HCT116 (cell line): ENCODE measurements around the gene LTA4H. TPM values are rescaled to one million over a fixed set of nuclear protein-coding genes. Genes with fewer than 3 reads are reported as not detected.

Experiments
- ATAC-seq: fragments of 200-7000 bp; cut with Tn5 transposase; 2 replicates; pipeline ENCODE4 v1.9.1; 2020; ENCODE audit warnings: mild to moderate bottlenecking, moderate library complexity
- BruUV-seq: library from RNA; stranded (reverse); fragments of 400-500 nt; replicated peaks from 2 replicates; lab custom pipeline; 2021; lab: Mats Ljungman, UMichigan
- CTCF ChIA-PET: fragments of 300-600 bp; sonication (Branson Sonifier 250); formaldehyde crosslinking; loops from one replicate; lab custom pipeline; 2021; ENCODE audit warnings: antibody characterized with exemption; lab: Charles Lee
- POLR2A ChIA-PET: fragments of 300-600, 350-600 bp; sonication (Branson Sonifier 250); formaldehyde crosslinking; loops from one replicate; lab custom pipeline; 2021; ENCODE audit warnings: antibody characterized with exemption; lab: Charles Lee
- RAD21 ChIA-PET, 2 experiments: fragments of 300-600 bp; sonication (Branson Sonifier 250); formaldehyde crosslinking; loops; one replicate each; lab custom pipeline; 2023; ENCODE audit warnings: low total read pairs in 2 of 2; ENCODE audit not compliant: uncharacterized antibody in 2 of 2, unreplicated experiment in 2 of 2, low non-redundant PET in 1 of 2; lab: Charles Lee
- DNase-seq: peaks from one replicate; pipeline ENCODE4 v3.0.0-alpha.2; 2010; ENCODE audit warnings: low read depth, low spot score
- H2AFZ ChIP-seq: fragments of 200-600 bp; shearing (Covaris generic), sonication (generic); 2 replicates; pipeline ENCODE4 v1.6.1; 2017; ENCODE audit warnings: low read depth, mixed run types, mixed read lengths, antibody characterized with exemption, low read length; ENCODE audit not compliant: poor library complexity, severe bottlenecking
- H3K27ac ChIP-seq: 2 replicates; pipeline ENCODE4 v1.5.1; 2012; ENCODE audit warnings: low read depth, low read length
- H3K27me3 ChIP-seq: fragments of 200-600 bp; sonication (generic); 2 replicates; pipeline ENCODE4 v1.6.1; 2016; ENCODE audit warnings: mixed run types, low read length, mixed read lengths; ENCODE audit not compliant: insufficient read depth
- H3K36me3 ChIP-seq, 2 experiments: fragments of 200-500 bp in 1 of 2; fragments of 200-600 bp in 1 of 2; sonication (Bioruptor generic) in 1 of 2; sonication (generic) in 1 of 2; 2 replicates each; pipeline versions ENCODE4 v1.5.1 to v1.6.1; 2014 to 2016; ENCODE audit warnings: low read length in 2 of 2, inconsistent platforms in 1 of 2, mixed read lengths in 1 of 2, mixed run types in 1 of 2; ENCODE audit not compliant: insufficient read depth in 2 of 2, control insufficient read depth in 1 of 2
- H3K4me1 ChIP-seq, 2 experiments: fragments of 200-600 bp in 1 of 2; sonication (generic) in 1 of 2; 2 replicates each; pipeline versions ENCODE4 v1.5.1 to v1.6.1; 2012 to 2017; ENCODE audit warnings: low read length in 2 of 2, inconsistent platforms in 1 of 2, mild to moderate bottlenecking in 1 of 2, mixed read lengths in 1 of 2, mixed run types in 1 of 2, moderate library complexity in 1 of 2; ENCODE audit not compliant: insufficient read depth in 2 of 2, control insufficient read depth in 1 of 2
- H3K4me2 ChIP-seq: fragments of 200-600 bp; sonication (generic); 2 replicates; pipeline ENCODE4 v1.6.1; 2017; ENCODE audit warnings: mixed run types, low read length, mixed read lengths
- H3K4me3 ChIP-seq, 2 experiments: fragments of 200-600 bp in 1 of 2; sonication (generic) in 1 of 2; replicated peaks in 1 of 2; 2 replicates each; pipeline ENCODE4 v1.5.1; 2011 to 2016; ENCODE audit warnings: low read length in 2 of 2, control low read depth in 1 of 2, low read depth in 1 of 2, mild to moderate bottlenecking in 1 of 2, mixed read lengths in 1 of 2, mixed run types in 1 of 2
- H3K79me2 ChIP-seq: fragments of 200-600 bp; sonication (generic); 2 replicates; pipeline ENCODE4 v1.6.1; 2017; ENCODE audit warnings: mild to moderate bottlenecking, mixed run types, low read length, moderate library complexity, mixed read lengths; ENCODE audit not compliant: insufficient read depth
- H3K9ac ChIP-seq: fragments of 200-600 bp; sonication (generic); 2 replicates; pipeline ENCODE4 v1.6.1; 2016; ENCODE audit warnings: low read length, mixed read lengths
- H3K9me2 ChIP-seq: fragments of 200-600 bp; sonication (generic), shearing (Covaris generic); 2 replicates; pipeline ENCODE4 v1.6.1; 2017; ENCODE audit warnings: mixed run types, mild to moderate bottlenecking, moderate library complexity; ENCODE audit not compliant: insufficient read depth
- H3K9me3 ChIP-seq, 2 experiments: fragments of 200-500 bp in 1 of 2; fragments of 200-600 bp in 1 of 2; sonication (Bioruptor generic) in 1 of 2; sonication (generic) in 1 of 2; 2 replicates each; pipeline ENCODE4 v1.6.1; 2014 to 2017; ENCODE audit warnings: low read length in 2 of 2, mixed read lengths in 2 of 2, inconsistent platforms in 1 of 2, low read depth in 1 of 2, mild to moderate bottlenecking in 1 of 2, mixed run types in 1 of 2, moderate library complexity in 1 of 2; ENCODE audit not compliant: control insufficient read depth in 1 of 2, insufficient read depth in 1 of 2
- H4K20me1 ChIP-seq: fragments of 200-600 bp; sonication (generic), shearing (Covaris generic); 2 replicates; pipeline ENCODE4 v1.6.1; 2017; ENCODE audit warnings: mixed run types, mild to moderate bottlenecking, moderate library complexity; ENCODE audit not compliant: insufficient read depth
- EGR1 ChIP-seq: IDR thresholded peaks from 2 replicates; pipeline ENCODE4 v1.6.1; 2012; ENCODE audit warnings: low read depth
- FOSL1 ChIP-seq: IDR thresholded peaks from 2 replicates; pipeline ENCODE4 v1.6.1; 2012; ENCODE audit warnings: low read depth
- JUND ChIP-seq: IDR thresholded peaks from 2 replicates; pipeline ENCODE4 v1.6.1; 2012
- RAD21 ChIP-seq: IDR thresholded peaks from 2 replicates; pipeline ENCODE4 v1.6.1; 2012; ENCODE audit warnings: low read depth, mild to moderate bottlenecking
- SP1 ChIP-seq: IDR thresholded peaks from 2 replicates; pipeline ENCODE4 v1.6.1; 2012; ENCODE audit warnings: low read depth
- intact Hi-C: fragments of 100-400 bp; cut with micrococcal nuclease; formaldehyde crosslinking; loops from 2 replicates; pipeline ENCODE4 v1.10.0; 2022
- total RNA-seq: library from RNA; stranded (reverse); gene quantifications from one replicate; pipeline ENCODE4 v1.2.1, GENCODE V29; 2021; ENCODE audit not compliant: unreplicated experiment
- TF ChIP-seq, protein P1 (sequence below), 3 experiments: fragments of 200-600 bp in 1 of 3; sonication (generic) in 1 of 3; IDR thresholded peaks in 2 of 3; conservative IDR thresholded peaks in 1 of 3; 2 replicates each; pipeline ENCODE4 v1.5.1; 2012 to 2017; ENCODE audit warnings: low read depth in 2 of 3, low read length in 2 of 3, antibody characterized with exemption in 1 of 3, borderline replicate concordance in 1 of 3, control low read depth in 1 of 3, mild to moderate bottlenecking in 1 of 3, mixed read lengths in 1 of 3, mixed run types in 1 of 3, moderate library complexity in 1 of 3; ENCODE audit not compliant: insufficient read depth in 1 of 3

Gene LTA4H
- total RNA-seq, 1 experiment from 2014 or later: 163 TPM

DNA sequence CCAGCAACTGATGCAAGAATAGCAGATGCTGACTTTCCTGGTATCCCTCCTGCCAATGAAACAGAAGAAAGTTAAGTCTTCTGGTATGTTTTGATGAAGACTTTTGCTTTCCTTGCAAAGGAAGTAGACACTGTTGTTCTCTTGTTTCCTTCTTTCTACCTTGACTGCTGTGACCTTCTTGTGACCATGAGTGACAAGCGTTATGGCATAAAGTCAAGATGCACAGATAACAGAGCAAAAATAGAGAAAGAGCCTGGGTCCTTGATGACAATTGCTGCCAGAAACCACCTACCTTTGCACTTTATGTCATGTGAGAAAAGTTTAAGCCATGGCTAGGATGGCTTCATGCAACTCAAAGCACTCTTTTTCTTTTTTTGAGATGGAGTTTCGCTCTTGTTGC lies 49.2 kb upstream of the LTA4H start (continued):
- TF ChIP-seq, protein P1, sequence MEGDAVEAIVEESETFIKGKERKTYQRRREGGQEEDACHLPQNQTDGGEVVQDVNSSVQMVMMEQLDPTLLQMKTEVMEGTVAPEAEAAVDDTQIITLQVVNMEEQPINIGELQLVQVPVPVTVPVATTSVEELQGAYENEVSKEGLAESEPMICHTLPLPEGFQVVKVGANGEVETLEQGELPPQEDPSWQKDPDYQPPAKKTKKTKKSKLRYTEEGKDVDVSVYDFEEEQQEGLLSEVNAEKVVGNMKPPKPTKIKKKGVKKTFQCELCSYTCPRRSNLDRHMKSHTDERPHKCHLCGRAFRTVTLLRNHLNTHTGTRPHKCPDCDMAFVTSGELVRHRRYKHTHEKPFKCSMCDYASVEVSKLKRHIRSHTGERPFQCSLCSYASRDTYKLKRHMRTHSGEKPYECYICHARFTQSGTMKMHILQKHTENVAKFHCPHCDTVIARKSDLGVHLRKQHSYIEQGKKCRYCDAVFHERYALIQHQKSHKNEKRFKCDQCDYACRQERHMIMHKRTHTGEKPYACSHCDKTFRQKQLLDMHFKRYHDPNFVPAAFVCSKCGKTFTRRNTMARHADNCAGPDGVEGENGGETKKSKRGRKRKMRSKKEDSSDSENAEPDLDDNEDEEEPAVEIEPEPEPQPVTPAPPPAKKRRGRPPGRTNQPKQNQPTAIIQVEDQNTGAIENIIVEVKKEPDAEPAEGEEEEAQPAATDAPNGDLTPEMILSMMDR (IDR thresholded peaks at IDR 0.05 in 2 of 3, conservative IDR thresholded peaks at IDR 0.05 in 1 of 3; ENCODE audit: borderline replicate concordance in 1 of 3, insufficient read depth in 1 of 3, low read depth in 2 of 3, low read length in 2 of 3): no peak
- TF ChIP-seq RAD21: no peak
- TF ChIP-seq EGR1: no peak
- TF ChIP-seq, all 23 proteins: peak for 0

DNA sequence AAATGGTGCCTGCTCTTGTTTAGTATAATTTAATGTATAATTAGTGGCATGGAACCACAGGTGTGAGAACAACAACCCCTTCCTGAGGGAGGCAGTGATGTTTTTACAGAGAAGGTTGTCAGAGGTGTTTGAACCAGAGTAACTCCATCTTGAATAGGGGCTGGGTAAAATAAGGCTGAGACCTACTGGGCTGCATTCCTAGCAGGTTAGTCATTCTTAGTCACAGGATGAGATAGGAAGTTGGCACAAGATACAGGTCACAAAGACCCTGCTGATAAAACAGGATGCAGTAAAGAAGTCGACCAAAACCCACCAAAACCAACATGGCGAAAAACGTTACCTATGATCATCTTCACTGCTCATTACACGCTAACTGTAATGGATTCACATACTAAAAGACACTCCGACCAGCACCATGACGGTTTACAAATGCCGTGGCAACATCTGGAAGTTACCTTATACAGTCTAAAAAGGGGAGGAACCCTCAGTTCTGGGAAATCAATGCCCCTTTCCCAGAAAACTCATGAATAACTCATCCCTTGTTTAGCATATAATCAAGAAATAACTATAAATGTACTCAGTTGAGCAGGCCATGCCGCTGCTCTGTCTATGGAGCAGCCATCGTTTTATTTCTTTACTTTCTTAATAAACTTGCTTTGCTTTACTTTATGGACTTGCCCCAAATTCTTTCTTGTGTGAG lies 47.8 kb upstream of the LTA4H start:
- no peak for DNase-seq
- ChIA-PET CTCF (no interaction called here), POLR2A (no interaction called here), RAD21 (no interaction called here)
- no peak overlapping the region for H3K9ac ChIP-seq
- no peaks in the 10 kb centered on the region for H3K27me3 ChIP-seq
- H3K27ac ChIP-seq: no peak overlapping the region
- H3K36me3 ChIP-seq: no peaks in the 10 kb centered on the region
- no TSS peak for BruUV-seq
- no peaks in the 10 kb centered on the region for H3K9me2 ChIP-seq
- TF ChIP-seq JUND: peak; percentile 28
- peak; percentile 41 for TF ChIP-seq FOSL1
- no peak for TF ChIP-seq SP1
- no peak for ATAC-seq
- intact Hi-C loops: no loop called here
- H3K4me3 ChIP-seq: no peak overlapping the region
- H3K4me1 ChIP-seq: peaks cover 0 to 11% of the 10 kb centered on the region in 2 experiments; a peak in 2 of 4 replicates
- 0 out of 2 replicates have a peak overlapping the region, but pooled peaks have one; percentile 7 for H3K4me2 ChIP-seq
- no peaks in the 10 kb centered on the region for H4K20me1 ChIP-seq
- no peak overlapping the region for H2AFZ ChIP-seq
- no peaks in the 10 kb centered on the region for H3K79me2 ChIP-seq
- no peaks in the 10 kb centered on the region for H3K9me3 ChIP-seq
